GM18508 (cell line): ENCODE data around the gene NECTIN4.
"Not testable (repeated sequence)": the region's sequence is repeated elsewhere in the genome, so short reads cannot be mapped to it uniquely, and the experiment has no call there.

ENCODE experiments used
- ATAC-seq: cut with Tn5 transposase; IDR thresholded peaks from one replicate; pipeline ENCODE4 v1.9.1; 2021; ENCODE audit warnings: moderate number of reproducible peaks; ENCODE audit not compliant: insufficient read depth, unreplicated experiment

Gene NECTIN4

GRCh38 chr1:161089251-161089924, at the start of gene NECTIN4:
NECTIN4 (minus strand) TSS chr1:161089558; CDS start chr1:161089296, 262 bp downstream.
- no peak for ATAC-seq

GRCh38 chr1:161138431-161138830, 49.1 kb upstream of the NECTIN4 start:
- no peak for ATAC-seq

- ATAC-seq = no peak
These were observed 48.5 kb upstream of the NECTIN4 start for GRCh38 chr1:161137881-161138280.

- no peak for ATAC-seq
These were observed 43.9 kb upstream of the NECTIN4 start for GRCh38 chr1:161133220-161133740.

GRCh38 chr1:161132410-161133219, 43.3 kb upstream of the NECTIN4 start, which contains the start of gene DEDD:
DEDD (minus strand) TSS chr1:161132667; CDS start chr1:161124462, 8,205 bp downstream.
- peak; percentile 91 for ATAC-seq

- ATAC-seq = no peak
These were observed 42.4 kb upstream of the NECTIN4 start for GRCh38 chr1:161131523-161132409.

- no peak for ATAC-seq
These were observed 40.9 kb upstream of the NECTIN4 start for GRCh38 chr1:161130266-161130665.

- ATAC-seq = no peak
These were observed 39.4 kb upstream of the NECTIN4 start for GRCh38 chr1:161128591-161129420.

- no peak for ATAC-seq
These were observed 38.3 kb upstream of the NECTIN4 start for GRCh38 chr1:161127649-161128048.

GRCh38 chr1:161122967-161123366, 33.6 kb upstream of the NECTIN4 start:
- no peak for ATAC-seq

GRCh38 chr1:161121834-161122233, 32.5 kb upstream of the NECTIN4 start:
- ATAC-seq = no peak

- ATAC-seq = no peak
These were observed 31.8 kb upstream of the NECTIN4 start for GRCh38 chr1:161121042-161121650.

- no peak for ATAC-seq
These were observed 29.9 kb upstream of the NECTIN4 start for GRCh38 chr1:161119092-161119903.

- ATAC-seq = no peak
These were observed 28.6 kb upstream of the NECTIN4 start, which contains the start of the genes NIT1 and PFDN2 for GRCh38 chr1:161117759-161118581. NIT1 (plus strand) TSS chr1:161118105; CDS start chr1:161118177, 72 bp downstream. PFDN2 (minus strand) TSS chr1:161118037; CDS start chr1:161118026, 11 bp downstream.

- not testable (repeated sequence) for ATAC-seq
These were observed 26.6 kb upstream of the NECTIN4 start for GRCh38 chr1:161115961-161116360.

- no peak for ATAC-seq
These were observed 25.9 kb upstream of the NECTIN4 start for GRCh38 chr1:161115132-161115711.

GRCh38 chr1:161114556-161114955, 25.2 kb upstream of the NECTIN4 start:
- no peak for ATAC-seq
